ENCODE measurements around the gene NXNL1. TPM values are rescaled to one million over a fixed set of nuclear protein-coding genes. Genes with fewer than 3 reads are reported as not detected.

Gene NXNL1
- total RNA-seq, 1 experiment from 2014 or later = not detected

DNA sequence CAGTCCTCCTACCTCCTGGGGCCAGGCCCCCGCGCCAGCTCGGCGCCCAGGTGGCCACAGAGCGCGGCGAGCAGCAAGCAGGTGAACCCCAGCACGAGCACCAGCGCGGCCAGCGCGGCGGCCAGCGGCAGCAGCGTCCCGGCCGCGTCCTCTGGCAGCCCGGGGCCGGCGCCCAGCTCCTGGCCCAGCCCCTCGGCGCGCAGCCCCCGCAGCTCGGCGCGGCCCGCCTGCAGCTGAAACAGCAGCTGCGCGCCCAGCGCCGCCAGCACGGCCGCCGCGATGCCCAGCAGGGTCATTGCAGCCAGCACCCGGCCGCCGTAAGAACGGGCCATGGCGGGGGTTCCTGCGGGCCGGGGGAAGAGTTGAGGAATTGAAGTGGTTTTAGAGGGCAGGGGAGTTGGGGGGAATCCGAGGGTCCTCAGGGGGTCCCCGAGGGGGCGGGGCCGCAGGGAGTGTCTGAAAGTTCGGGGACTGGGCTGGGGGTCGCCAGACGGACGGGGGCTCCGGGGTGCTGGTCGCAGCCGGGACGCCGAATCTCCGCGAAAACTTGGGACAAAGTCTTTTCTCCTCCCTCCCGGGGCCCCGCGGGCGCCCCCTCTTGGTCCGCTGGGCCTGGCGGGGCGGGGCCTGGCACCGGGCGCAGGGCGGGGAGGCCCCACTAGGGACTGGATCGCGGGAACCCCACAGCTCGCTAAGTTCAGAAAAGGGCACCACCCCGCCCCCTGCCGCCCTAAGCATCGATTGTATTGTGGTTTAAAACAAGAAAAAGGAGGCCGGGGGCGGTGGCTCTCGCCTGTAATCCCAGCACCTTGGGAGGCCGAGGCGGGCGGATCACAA, 12.4 kb downstream of the NXNL1 start, which contains the start of gene TMEM221:
TSS of gene TMEM221 (minus strand) at position 538 of the 837 bp plus-strand sequence. CDS start at position 332, 206 bp downstream.
- Histone ChIP-seq H3K27me3 (ENCODE audit: insufficient read depth, low read length) (peaks cover 3% of the 10 kb centered on the region; the same call in 1 of the 2 replicates), H2BK20ac (ENCODE audit: low read depth, low read length, poor library complexity, severe bottlenecking) (no peak within 1 kb of the TSS), H3K23ac (ENCODE audit: insufficient read length, low read depth, low read length) (no peak within 1 kb of the TSS), H4K91ac (ENCODE audit: insufficient read length, low read depth, low read length) (no peak within 1 kb of the TSS), H2BK15ac (ENCODE audit: low read depth, low read length) (no peak within 1 kb of the TSS), H3K9ac (ENCODE audit: extremely low read depth, insufficient read length, low read length) (no peak within 1 kb of the TSS), H3K9me3 (ENCODE audit: control insufficient read depth, low read depth, low read length) (no peaks in the 10 kb centered on the region), H2AFZ (ENCODE audit: low read length) (no peak within 1 kb of the TSS), H3K18ac (ENCODE audit: insufficient read length, low read depth, low read length) (no peak within 1 kb of the TSS), H2BK120ac (ENCODE audit: low read depth, low read length, poor library complexity, severe bottlenecking) (no peak within 1 kb of the TSS), H3K4ac (ENCODE audit: low read depth, low read length) (no peak within 1 kb of the TSS), H3K23me2 (ENCODE audit: insufficient read length, low read depth, low read length, poor library complexity, severe bottlenecking) (no peaks in the 10 kb centered on the region), H3K79me1 (ENCODE audit: insufficient read depth, low read depth, low read length, poor library complexity, severe bottlenecking) (no peaks in the 10 kb centered on the region), H3T11ph (ENCODE audit: low read length) (no peak within 1 kb of the TSS), H4K20me1 (ENCODE audit: control insufficient read depth, insufficient read depth, insufficient read length) (no peaks in the 10 kb centered on the region), H4K5ac (ENCODE audit: insufficient read length, low read depth, low read length) (no peak within 1 kb of the TSS), H3K4me1 (ENCODE audit: insufficient read depth, low read length) (no peaks in the 10 kb centered on the region), H2AK5ac (ENCODE audit: insufficient read length, low read length) (no peak within 1 kb of the TSS), H3K56ac (ENCODE audit: insufficient read length, low read depth, low read length) (no peak within 1 kb of the TSS), H3K27ac (ENCODE audit: insufficient read length, low read depth, low read length) (no peak within 1 kb of the TSS), H3K79me2 (ENCODE audit: insufficient read depth, low read length) (no peaks in the 10 kb centered on the region), H3K14ac (ENCODE audit: insufficient read depth, low read length) (peak within 1 kb of the TSS; percentile 41; the same call in 1 of the 2 replicates), H3K4me2 (ENCODE audit: insufficient read depth, insufficient read length, low read length) (peak within 1 kb of the TSS; percentile 32), H4K8ac (replicated peaks; ENCODE audit: insufficient read length, low read depth, low read length) (no peak within 1 kb of the TSS), H2BK5ac (ENCODE audit: insufficient read length, low read length) (no peak within 1 kb of the TSS), H2BK12ac (ENCODE audit: insufficient read length, low read depth, low read length) (no peak within 1 kb of the TSS)
- H3K9me3 Mint-ChIP-seq = peaks cover 0 to 3% of the 10 kb centered on the region in 2 experiments; a peak in 1 of 5 replicates
- H3K4me1 Mint-ChIP-seq = peaks cover 2 to 5% of the 10 kb centered on the region in 2 experiments; a peak in 3 of 4 replicates
- peak within 1 kb of the TSS; percentile 67 to 80 for H3K4me3 Mint-ChIP-seq
- DNase-seq = peak; percentile 71
- peaks cover 0 to 1% (median 0%) of the 10 kb centered on the region in 3 experiments; a peak in 1 of 7 replicates for H3K36me3 Mint-ChIP-seq (ENCODE audit: insufficient read depth in 1 of 3, low read depth in 3 of 3)
- TF ChIP-seq, protein P1, sequence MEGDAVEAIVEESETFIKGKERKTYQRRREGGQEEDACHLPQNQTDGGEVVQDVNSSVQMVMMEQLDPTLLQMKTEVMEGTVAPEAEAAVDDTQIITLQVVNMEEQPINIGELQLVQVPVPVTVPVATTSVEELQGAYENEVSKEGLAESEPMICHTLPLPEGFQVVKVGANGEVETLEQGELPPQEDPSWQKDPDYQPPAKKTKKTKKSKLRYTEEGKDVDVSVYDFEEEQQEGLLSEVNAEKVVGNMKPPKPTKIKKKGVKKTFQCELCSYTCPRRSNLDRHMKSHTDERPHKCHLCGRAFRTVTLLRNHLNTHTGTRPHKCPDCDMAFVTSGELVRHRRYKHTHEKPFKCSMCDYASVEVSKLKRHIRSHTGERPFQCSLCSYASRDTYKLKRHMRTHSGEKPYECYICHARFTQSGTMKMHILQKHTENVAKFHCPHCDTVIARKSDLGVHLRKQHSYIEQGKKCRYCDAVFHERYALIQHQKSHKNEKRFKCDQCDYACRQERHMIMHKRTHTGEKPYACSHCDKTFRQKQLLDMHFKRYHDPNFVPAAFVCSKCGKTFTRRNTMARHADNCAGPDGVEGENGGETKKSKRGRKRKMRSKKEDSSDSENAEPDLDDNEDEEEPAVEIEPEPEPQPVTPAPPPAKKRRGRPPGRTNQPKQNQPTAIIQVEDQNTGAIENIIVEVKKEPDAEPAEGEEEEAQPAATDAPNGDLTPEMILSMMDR (conservative IDR thresholded peaks at IDR 0.05) = peak; percentile 81
- no CpG with 5 or more reads among the region's 81 CpGs for WGBS (ENCODE audit: extremely low coverage, insufficient read length, low lambda C conversion rate)
- peaks cover 31% of the 10 kb centered on the region for H3K27me3 Mint-ChIP-seq (ENCODE audit: low read depth)
- no peak within 1 kb of the TSS for H3K27ac Mint-ChIP-seq
